GM18907 (cell line): ENCODE results near the gene SS18L1.

Experiments
- ATAC-seq: cut with Tn5 transposase; IDR thresholded peaks from one replicate; pipeline ENCODE4 v1.9.1; 2021; ENCODE audit warnings: mild to moderate bottlenecking, moderate library complexity; ENCODE audit not compliant: unreplicated experiment

Gene SS18L1

DNA sequence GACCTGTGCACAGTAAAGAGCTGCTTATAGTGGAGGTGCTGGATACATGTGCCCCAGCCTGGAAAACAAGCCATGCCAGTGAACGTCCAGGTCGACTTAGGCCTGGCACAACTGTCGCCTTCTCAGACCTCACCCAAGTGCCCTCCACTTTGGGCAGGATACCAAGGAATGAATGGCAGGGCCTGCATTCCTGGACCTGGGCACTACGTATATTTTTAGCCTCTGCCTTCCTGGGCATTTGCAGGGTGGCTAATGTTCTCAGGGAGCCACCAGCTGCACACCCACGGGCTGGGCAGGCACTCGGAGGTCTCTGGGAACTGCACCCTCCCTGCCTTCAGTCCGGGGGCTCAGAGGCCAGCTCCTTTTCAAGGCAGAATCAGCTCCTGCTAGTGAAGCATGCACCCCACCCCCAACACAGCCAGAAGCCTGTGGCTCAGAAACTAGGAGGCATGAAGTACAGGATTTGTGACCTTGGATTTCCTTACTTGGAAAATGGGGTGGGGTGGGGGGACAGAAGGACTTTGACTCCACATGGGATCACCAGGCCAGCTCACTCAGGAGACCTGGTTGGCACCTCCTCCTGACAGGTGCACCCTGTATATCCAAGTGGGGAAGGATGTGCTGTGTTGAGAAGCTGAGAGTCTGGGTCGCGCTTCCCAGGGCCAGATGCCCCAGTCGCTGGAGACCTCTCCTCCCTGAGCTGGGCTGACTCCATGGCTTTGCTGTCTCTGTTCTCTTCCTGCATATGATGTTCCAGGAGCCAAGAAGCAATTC lies 23.8 kb upstream of the SS18L1 start:
- no peak for ATAC-seq

DNA sequence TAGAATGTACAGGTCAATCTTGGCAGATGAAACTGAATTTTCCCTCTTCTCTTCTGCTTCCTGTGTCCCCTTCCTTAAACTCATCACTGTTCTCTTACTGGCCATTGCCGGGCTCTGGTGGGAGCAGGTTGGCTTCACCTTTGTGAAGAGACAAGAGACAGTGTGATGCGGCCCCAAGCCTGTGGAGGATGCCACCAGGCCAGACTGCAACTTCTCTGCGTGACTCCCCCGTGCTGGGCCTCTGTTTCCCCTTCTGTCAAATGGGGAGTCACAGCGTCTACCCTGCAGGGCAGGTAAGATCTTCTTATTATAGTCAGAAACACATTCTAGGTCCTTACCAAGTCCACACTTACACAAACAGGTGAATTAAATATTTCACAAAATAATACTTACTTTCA lies 23.2 kb upstream of the SS18L1 start:
- ATAC-seq: no peak

DNA sequence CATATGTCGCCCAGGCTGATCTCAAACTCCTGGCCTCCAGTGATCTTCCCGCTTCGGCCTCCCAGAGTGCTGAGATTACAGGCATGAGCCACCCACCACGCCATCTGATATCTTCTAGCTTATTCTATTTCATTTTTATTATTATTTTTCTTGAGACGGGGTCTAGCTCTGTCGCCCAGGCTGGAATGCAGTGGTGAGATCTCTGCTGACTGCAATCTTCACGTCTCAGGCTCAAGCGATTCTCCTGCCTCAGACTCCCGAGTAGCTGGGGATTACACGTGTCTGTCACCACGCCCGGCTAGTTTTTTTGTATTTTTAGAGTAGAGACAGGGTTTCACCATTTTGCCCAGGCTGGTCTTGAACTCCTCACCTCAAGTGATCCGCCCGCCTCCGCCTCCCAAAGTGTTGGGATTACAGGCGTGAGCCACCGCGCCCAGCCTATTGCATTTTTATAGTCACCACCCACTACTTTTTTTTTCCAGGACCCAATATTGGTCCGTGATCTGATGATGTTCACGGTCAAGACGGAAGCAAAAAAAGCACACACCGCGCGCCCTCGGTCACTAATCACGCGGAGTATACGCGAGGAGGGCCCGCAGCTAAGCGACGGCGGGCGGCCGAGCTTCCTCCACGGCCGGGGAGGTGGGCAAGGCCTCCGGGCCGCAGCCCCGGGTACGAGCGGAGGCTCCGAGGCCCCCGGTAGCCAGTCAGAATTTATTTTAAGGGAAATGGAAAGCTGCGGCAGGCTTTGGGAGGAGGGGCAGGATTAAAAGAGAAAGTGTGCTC lies 22.4 kb upstream of the SS18L1 start:
- ATAC-seq: peak; percentile 19

DNA sequence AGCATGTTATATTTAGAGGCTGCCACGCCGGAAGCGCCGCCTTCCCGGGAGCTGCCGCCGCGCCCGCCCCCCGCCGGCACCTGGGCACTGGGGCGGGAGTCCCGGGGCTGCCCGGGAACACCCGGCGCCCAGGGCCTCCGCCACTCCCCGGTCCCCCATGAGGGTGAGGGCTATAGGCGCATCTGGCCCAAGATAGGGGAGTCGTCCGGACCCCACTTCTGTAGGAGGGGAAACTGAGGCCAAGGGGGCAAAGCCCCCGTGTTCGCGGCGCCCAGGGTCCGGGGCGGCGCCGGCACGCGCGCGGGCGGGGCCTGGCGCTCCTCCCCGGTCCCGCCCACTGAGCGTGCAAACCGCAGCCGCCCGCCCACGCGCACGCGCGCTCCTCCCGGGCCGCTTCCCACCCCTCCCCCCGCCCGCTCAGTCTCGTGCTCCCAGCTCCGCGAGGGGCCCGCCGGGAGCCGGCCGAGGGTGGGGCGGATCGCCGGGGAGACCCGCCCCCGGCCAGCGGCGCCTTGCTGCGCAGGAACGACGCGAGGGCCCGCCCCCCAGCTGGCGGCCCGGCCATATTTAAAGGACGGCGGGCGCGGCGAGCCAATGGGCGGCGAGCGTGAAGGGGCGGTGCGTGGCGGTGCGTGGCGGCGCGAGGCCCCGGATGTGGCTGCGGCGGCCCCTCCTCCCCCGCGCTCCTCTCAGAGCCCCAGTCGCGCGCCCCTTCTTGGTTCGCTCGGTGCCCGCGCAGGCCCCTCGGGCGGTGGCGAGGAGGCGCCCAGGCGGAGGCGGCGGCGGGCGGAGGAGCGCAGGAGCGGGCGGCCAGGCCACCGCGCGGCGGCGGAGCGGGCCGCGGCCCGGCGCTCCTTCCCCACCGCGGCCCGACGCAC lies 21.6 kb upstream of the SS18L1 start, which contains the start of gene LSM14B:
Gene LSM14B (plus strand): TSS at position 700 of the 878 bp plus-strand sequence. CDS start 192 bp downstream, outside the sequence.
- peak; percentile 79 for ATAC-seq

DNA sequence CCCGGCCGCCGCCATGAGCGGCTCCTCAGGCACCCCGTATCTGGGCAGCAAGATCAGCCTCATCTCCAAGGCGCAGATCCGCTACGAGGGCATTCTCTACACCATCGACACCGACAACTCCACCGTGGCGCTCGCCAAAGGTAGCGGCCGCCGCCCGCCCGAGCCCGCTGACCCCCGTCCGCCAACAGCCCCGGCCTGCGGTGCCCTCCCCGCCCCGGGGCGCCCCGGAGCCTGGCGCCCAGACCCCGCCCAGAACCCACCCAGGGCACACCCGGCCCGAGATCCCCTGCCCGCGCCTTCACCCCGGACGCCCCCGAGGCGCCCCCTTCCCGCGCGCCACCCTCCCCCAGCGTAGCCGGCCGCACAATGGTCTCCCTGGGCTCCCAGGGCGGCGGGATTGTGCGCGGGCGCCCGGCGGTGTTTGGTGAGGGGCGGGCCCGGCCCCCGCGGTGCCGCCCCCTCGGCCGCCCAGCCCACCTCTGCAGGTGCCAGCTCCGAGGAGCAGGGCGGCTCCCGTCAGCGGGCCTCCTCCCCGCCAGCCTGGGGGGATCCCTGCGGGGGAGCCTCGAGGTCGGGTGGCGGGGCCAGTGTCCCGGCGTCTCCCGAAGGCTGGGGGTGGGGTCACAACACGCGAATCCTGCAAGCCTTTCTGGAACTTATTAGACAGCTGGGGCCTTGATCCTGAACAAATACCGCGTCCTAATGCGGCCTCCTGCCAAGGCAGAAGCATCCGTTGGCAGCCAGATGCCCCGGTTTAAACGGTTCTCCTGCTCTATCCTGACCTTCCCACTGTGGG lies 20.7 kb upstream of the SS18L1 start:
- ATAC-seq: peak; percentile 22

DNA sequence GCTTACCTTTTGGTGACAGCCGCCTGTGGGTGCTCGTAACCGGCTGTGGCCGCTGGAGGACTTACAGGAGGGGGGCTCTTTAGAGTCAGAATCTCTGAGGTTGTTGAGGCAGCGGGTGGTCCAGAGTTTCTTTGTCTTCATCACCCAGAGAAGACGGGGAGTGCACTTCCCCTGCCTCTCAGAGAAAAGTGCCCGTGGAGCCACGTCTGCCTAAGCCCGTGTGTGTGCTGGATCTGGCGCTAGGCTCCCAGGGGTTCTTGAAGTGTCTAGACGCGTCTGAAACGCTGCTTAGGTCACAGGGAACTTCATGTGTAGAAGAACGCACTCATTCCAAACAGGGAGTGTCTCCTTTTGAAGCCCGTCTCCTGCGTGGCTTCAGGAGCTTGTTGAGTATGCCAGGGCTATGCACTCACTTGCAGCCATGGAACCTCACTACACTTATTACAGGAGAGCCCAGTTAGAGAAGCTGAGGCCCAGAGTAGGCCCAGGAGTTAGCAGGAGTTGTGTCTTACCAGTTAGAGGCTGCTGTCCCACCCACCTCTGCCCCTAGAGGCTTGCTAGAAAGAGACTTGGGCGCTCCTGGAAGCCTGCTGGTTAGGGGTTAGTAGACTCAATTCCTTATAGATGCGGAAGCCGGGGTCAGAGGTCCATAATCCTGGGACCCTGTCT lies 20.0 kb upstream of the SS18L1 start:
- ATAC-seq: no peak

DNA sequence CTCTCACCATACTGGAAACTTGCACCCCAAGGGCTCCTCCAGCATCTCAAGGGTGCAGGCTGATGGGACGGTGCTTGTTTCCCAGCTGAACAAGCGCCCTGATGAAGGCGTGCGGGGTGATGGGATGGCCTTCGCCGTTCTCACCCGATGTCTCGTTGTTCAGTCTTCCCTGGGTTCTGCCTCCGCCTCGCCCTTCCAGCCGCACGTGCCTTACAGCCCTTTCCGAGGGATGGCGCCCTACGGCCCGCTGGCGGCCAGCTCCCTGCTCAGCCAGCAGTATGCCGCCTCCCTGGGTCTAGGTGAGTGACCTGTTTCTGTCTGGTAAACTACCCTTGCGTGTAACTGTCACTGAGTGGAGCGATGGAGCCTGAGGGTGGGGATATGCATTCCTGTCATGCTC lies 17.4 kb upstream of the SS18L1 start:
- no peak for ATAC-seq

DNA sequence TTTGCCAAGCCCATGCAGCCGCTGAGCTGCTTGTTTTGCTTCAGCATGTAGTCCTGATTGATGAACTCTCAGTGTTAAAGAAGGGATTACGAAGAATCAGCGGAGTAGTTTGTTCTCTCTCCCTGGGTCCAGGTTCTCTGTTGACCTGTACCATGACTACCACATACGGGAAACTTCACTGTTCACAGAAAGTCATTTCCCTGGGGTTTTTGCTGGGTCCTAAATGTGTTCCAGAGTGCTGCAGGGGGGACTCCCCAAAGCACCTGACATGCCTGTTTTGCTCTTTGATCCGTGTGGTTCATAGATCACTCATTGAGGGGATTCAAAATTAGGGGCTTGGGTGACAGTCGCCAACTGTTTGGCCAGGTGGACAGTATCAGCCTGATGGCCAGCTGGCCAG lies 15.8 kb upstream of the SS18L1 start:
- no peak for ATAC-seq

DNA sequence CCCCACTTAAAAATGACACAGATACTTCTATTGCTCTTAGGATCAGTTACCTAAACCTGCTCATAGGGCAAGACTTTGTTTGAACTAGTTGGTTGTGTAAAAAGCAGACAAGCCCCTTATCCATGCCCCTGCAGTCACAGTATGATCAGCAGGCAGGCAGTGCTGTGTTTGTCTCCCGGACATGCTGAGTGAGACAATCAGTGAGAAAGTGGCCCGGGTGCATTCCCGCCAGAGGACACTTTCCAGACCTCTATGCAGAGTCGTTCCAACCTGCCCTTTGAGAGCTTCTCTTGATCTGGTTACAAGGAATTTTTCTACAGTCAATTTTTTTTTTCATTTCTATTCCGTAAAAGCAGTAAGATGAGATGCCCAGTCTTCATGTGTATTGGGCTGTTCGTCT lies 15.1 kb upstream of the SS18L1 start:
- no peak for ATAC-seq

DNA sequence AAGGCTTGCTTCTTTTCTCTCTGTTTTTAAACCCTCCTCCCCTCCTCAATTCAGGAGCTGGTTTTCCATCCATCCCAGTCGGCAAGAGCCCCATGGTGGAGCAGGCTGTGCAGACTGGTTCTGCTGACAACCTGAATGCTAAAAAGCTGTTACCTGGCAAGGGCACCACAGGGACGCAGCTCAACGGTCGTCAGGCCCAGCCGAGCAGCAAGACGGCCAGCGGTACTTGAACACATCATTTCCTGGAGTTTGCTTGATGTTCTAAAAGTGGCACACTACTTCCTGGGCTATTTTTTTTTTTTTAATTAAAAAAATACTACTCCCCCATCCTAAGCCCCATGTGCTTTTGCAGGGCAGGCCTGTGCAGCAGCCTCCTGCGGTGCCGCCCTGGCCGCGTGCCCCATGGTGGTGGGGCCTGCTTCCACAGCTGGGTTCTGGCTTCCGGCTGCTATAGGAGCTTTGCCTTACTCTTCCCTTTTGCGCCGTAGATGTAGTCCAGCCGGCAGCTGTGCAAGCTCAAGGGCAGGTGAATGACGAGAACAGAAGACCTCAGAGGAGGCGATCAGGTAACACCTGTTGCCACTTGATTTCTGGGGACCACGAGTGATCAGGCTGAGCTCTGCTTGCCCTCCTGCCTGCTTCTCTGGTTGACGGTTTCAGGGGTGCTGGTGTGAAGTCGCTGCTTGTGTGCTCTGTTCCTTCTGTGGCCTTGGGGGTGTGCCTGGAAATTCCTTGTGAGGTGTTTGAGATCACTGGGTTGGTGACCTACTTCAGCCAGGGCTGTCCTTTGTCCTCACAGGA lies 13.6 kb upstream of the SS18L1 start:
- no peak for ATAC-seq

DNA sequence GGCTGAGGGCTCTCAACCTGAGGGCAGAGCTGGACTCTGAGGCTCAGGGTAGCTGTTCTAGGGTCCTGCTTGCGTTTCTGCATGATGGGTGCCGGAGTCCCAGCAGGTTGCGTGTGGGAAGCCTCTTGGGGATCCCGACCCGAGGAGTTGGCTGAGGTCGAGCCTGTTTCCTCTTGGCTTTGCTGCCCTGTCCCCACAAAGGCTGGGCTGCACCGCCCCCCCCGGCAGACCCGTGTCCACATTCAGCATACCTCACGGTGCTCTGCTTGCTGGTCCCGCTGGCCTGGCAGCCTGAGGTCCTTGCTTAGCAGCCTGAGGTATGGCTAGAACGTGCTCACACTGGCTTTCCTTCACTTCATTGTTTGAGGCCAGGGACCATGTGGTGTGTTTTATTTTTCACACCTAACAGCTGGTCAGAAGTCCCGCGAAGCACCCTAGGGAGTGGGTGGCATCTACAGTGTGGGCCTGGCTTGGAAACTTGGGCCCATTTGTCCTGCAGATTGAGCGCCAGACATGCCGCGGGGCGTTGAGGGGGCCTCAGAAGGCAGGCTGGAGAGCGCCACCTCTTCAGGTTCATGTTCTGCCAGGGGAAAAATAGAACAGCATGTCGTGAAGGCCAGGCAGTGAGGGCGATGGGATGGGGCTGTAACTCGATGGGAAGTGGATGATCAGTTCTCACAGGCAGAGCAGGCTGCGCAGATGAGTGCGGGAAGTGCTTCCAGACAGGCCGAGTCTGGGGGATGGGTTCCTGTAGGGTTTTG lies 11.8 kb upstream of the SS18L1 start:
- no peak for ATAC-seq

DNA sequence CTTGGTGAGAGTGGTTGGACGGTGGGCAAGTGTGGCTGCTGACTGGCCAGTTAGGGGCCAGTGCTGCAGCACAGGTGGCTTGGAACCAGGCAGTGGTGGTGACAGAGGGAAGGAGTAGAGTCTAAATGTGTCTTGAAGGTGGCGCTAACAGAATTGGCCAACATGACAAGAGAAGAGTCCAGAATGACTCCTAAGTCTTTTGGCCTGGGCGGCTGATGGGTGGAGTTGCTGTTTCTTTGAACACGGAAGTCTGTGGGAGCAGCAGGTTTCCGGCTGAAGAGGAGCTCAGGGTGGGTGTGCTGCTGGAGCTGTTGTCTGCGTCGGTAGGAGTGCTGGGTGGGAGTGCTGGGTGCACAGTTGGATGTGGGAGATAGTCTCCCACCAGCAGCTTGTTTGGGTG lies 11.1 kb upstream of the SS18L1 start:
- ATAC-seq: no peak

DNA sequence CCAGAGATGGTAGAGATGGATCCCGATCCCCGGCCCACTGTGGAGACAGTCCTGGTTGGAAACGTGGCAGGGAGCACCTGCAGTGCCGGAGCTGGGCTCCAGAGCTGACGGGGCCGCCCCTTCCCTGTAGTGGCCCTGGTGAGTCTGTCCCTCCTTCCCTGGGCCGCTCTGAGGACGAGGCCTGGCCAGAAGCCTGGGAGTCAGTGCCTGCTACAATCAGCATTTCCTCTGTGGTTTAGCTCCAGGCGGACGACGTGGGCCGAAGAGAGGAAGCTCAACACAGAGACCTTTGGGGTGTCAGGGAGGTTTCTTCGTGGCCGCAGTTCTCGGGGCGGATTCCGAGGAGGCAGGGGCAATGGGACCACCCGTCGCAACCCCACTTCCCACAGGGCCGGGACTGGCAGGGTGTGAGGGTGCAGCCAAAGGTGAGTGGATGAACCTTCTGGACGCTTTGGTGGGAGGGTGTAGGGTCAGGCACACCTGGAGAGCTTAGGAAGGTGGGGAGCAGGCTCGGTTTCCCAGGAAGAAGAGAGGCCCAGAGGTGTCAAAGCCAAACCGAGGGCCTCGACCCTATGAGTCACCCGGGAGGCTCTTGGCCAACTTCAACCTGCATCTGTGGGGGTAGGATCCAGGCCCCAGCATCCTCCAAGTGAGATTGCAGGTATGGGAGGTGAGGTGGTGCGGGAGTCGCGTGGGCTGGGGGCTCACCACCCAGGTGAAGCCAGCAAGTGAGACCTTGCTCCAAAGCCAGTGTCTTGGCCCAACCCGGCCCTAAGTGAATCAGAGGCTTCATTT lies 10.3 kb upstream of the SS18L1 start:
- no peak for ATAC-seq

DNA sequence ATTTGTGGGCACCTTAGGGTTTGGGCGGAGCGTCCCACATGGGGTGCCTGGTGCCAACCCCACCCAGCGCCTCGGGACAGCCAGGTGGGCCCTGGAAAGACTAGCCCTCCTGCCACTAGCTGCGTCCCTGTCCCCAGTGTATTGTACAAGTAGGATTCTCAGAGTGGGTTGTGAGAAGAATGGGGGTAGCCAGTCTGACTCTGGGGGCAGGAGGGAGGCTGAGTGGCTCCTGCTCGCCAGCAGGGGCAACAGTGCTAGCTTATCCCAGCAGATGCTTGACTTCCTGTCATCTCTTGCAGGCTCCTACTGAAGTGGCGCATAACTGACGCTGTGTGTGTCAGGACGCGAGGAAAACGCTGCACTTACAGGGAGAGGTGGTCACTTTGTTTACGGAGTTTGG lies 9.7 kb upstream of the SS18L1 start:
- no peak for ATAC-seq

DNA sequence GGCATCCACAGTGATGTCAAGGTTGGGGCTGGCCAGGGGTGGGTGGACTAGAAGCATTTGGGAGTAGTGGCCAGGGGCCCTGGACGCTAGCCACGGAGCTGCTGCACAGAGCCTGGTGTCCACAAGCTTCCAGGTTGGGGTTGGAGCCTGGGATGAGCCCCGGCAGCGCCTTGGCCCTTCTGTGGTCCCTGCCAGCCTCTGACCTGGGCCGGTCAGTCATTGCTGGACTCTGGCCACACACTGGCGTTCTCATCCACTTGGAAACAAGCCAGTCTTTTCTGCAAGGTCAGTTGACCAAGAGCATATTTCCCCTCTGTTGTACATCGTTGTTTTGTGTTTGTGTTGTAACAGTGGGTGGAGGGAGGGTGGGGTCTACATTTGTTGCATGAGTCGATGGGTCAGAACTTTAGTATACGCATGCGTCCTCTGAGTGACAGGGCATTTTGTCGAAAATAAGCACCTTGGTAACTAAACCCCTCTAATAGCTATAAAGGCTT lies 8.8 kb upstream of the SS18L1 start:
- no peak for ATAC-seq

DNA sequence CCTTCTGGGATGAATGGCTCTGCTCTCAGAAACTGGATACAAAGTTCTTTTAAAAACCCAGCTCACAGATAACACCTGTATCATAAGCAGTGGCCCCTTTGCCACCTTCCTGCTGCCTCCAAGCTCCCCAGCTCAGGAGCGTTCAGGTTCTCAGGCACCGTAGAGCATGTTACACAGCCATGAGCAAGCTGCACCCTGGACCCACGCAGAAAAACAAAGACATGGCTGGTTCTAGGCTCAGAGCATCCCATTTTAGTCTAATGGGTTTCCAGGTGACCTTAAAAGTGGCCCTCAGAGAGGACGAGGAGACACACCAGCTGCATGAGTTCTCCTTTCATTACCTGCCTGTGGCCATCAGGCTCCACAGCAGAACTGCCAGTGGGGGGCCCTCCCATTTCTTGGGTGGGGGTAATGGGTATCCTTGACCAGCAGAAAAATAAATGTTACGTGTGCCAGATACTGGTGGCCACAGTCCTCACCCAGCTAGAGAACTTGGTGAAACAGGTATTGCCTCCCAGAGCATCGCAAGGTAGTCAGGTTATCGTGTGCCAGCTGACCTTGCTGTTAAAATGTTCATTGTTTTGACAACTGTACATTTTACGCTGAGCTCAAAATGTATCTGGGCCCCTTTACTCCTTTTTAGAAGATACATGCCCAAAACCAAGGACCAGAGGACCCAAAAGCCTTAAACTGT lies 7.8 kb upstream of the SS18L1 start:
- no peak for ATAC-seq
